GM21390 (cell line): Measurements from ENCODE around the gene SERINC3.

Source experiments
- ATAC-seq: cut with Tn5 transposase; IDR thresholded peaks from one replicate; pipeline ENCODE4 v1.9.1; 2021; ENCODE audit not compliant: unreplicated experiment

The SERINC3 gene

DNA sequence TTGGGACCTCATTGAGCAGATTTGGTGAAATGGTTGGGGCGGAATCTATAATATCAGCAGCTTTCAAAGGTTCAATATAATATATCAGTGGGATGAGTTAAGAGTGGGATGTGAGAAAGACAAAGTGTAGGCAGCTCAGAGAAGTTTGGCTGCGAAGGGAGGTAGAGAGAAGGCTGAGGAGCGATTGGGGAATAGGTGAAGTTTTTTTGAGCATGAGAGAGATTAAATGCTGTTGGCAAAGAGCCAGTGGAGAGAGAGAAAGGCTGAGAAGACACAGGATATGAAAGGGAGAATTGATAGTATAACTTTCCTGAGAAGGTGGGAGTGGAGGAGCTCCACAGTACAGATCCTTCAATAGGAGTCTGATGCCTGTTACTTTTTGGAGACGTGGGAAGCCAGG is 12.1 kb upstream of the SERINC3 start:
- no peak for ATAC-seq

DNA sequence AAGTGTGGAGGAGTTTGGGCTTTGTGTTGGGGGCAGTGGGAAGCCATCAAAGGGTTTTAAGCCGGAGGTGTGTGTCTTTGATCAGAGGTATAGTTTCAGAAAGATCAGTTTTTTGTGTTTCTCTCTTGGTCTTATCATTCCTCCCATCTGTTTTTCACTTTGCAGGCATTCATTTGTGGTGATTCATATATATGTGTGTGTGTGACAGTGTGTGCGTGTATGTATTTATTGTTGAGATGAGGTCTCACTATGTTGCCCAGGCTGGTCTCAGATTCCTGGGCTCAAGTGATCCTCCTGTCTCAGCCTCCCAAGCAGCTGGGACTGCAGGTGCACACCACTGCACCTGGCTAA is 11.1 kb upstream of the SERINC3 start:
- ATAC-seq: no peak

DNA sequence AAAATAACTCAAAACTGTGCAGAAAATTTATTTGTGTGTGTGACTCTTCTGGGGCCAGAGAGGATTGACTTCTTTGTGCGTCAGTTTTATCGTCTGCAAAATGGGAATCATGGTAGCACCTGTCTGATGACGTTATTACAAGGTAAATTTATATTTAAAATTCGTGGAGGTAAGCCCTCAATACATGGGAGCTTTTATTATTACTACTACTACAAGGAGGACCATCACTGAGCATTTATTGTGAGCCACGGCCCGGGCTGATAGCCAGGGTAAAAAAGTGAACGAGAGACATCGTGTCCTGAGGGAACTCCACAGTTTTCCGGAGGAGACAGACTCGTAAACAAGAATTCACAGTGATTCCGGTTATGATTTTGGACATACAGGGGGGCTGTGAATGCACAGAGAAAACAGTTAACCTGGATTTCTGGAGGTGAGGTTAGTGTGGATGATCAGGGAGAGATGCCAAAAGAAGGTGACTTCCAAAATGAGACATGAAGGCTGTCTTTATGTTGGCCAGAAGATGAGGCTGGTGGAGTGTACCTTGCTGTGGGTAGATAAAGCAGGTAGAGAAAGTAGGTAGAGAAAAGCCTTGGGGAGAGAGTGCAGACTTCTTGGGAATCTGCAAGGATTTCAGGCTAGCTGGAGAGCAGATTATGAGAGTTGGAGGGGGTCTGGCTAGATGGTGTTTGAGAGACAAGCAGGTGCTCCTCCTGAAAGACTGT is 10.6 kb upstream of the SERINC3 start:
- ATAC-seq: no peak

DNA sequence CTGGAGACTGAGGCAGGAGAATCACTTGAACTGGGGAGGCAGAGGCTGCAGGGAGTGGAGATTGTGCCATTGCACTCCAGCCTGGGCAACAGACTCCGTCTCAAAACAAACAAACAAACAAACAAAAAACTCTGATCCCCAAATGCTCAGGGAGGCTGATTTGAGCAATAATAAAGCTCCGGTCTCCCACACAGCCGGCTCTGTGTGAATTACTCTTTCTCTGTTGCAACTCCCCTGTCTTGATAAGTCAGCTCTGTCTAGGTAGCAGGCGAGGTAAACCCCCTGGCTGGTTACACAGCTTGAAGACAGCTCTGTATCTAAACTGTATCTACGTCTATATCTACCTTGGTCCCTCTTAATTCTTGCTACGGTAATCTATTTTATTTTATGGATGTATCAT is 6.4 kb upstream of the SERINC3 start:
- no peak for ATAC-seq

DNA sequence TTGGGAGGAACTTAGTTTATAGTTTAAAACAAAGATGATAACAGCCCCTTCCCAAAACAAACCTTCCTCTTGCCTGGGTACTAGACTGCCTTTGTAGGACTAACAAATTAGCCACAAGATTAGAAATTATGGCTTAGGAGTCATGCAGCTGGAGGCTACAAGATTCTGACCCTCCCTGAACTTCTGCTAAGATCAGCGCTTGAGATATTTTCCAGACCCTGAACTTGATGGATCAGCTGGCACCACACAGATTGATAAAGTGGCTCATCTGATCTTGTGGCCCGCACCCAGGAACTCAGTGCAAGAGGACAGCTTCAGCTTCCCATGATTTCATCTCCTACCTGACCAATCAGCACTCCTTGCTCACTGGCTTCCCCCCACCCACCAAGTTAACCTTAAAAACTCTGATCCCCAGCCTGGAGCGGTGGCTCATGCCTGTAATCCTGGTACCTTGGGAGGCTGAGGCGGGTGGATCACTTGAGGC is 5.9 kb upstream of the SERINC3 start:
- ATAC-seq: no peak

DNA sequence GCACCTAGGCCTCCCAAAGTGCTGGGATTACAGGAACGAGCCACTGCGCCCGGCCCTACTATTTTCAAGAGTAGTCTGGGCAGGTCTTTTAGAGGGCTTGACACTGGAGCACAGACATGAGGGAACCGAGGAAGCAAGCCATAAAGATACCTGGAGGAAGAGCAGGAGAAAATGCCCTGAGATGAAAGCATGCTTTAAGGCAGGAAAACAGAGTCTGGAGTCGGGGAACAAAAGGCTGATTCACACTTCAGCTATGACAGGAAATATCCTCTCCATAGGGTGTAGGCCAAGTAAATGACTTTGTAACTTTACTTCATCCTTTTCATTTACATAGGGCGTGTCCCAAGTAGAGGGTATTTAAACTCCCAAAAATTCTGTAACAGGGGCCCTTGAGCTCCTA is 4.3 kb upstream of the SERINC3 start:
- no peak for ATAC-seq

DNA sequence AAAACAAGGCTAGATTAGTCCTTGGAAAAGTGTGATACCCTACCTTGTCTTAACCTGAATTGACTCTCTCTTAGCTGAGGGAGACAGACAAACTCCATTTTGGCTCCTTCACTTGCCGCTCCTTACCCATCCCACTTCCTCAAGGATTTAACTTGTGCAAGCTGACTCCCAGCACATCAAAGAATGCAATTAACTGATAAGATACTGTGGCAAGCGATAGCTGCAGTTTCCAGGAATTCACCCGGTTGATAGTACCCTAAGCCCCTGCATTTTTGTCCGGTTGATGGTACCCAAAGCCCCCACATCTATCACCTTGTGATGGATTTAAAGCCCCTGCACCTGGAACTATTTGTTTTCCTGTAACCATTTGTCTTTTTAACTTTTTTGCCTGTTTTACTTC is 1.9 kb upstream of the SERINC3 start:
- no peak for ATAC-seq

DNA sequence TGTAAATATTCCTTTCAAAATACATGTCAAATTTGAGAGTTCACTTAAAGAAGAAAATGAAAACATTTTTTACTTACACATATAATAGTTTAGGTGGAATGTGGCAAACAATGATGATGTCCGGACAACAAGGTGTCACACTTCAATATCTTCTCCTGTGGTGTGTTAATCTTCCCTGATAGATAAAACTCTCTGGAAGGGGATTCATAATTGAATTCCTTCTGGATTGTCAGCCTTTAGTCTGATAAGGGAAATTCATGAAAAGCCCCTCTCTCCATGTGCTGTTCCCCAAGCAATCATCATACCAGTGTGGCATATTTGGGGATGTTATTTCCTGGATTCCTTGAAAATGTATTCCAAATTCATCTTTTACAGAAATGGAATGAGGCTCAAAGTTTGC is 971 bp upstream of the SERINC3 start:
- ATAC-seq: no peak

DNA sequence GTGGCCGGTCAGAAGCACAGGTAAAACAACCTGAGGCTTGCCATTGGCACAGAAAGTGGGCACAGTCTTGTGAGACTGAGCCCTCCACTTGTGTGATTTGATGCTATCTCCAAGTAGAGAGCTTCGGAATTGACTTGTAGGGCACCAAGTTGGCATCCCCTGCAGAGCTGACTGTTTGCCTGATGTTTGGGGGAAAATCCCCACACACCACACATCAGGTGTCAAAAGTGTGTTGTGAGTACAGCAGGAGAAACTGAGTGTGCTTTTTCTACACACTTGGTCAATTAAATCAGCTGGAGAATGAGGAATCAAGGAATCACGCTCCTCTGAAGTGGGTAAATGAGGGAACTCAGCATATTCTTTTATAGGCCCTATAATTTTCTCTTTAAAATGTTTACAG is 989 bp downstream of the SERINC3 start:
- ATAC-seq: no peak

DNA sequence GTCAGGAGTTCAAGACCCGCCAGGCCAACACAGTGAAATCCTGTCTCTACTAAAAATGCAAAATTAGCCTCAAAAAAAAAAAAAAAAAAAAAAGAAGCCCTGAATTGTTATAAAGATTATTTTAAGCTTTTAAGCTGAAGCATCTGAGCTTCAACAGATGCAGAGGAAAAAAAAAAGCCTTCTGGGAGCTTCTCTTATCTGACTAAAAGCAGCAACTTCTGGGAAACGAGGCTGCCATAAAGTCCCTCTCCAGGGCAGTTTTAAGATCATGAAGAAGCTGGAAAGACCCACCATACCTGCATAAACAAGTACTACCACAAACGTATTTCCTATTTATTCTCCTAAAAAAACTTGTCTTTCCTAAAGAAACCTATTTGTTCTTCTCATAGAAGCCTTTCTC is 3.6 kb downstream of the SERINC3 start:
- ATAC-seq: no peak

DNA sequence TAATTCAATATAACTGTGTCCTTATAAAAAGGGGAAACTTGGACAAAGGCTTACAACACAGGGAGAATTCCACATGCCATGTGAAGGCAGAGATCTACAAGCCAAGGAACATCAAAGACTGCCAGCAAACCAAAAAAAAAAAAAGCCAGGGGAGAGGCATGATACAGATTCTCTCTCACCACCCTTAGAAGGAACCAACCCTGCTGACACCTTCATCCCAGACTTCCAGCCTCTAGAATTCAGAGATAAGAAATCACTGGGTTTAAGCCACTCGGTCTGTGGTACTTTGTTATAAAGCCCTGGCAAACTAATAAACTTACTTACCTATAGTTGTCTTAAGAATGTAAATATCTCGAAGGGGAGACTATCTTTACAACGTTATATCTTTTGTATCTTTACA is 4.4 kb downstream of the SERINC3 start:
- no peak for ATAC-seq

DNA sequence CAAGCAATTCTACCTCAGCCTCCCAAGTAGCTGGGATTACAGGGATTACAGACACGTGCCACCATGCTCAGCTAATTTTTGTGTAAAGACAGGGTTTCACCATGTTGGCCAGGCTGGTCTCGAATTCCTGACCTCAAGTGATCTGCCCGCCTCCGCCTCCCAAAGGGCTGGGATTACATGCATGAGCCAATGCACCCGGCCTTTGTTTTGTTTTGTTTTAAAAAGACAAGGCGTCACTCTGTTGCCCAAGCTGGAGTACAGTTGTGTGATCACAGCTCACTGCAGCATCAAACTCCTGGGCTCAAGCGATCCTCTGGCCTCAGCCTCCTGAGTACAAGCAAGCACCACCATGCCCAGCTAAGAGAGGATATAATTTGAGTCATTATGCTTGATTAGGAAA is 5.4 kb downstream of the SERINC3 start:
- ATAC-seq: no peak

DNA sequence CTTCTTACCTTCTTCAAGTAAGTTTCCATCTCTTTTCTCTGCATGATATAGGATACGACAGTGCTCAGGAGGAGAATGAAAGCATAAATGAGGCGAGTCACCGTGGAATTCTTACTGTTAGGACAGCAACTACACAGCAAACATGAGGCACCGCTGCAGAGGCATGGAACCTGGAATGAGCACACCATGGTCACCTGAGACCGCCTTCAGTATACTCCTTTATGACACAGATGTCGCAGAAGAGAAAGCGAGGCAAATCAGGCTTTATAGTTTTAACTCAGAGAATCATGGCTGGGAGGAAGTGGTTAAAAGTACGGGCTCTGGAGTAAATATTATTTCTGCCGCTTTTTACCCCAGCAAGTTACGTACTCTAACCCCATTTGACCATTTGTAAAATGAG is 8.0 kb downstream of the SERINC3 start:
- no peak for ATAC-seq

DNA sequence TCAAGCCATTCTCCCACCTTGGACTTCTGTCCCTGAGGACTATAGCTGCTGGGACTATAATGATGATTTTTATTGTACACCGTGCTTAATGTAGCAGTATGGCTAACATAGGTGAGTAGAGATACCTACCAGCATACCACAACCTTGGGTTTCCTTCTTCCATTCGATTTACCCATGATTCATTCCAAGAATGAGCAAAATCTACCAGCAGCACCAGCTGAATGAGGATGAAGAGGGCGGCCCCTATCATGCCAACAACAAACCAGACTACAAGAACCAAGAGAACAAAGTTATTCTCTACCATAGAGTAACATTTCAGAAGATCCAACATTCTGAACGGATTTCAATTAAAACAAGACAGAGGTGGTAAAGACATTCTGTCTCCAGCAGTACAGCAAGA is 12.1 kb downstream of the SERINC3 start:
- no peak for ATAC-seq

DNA sequence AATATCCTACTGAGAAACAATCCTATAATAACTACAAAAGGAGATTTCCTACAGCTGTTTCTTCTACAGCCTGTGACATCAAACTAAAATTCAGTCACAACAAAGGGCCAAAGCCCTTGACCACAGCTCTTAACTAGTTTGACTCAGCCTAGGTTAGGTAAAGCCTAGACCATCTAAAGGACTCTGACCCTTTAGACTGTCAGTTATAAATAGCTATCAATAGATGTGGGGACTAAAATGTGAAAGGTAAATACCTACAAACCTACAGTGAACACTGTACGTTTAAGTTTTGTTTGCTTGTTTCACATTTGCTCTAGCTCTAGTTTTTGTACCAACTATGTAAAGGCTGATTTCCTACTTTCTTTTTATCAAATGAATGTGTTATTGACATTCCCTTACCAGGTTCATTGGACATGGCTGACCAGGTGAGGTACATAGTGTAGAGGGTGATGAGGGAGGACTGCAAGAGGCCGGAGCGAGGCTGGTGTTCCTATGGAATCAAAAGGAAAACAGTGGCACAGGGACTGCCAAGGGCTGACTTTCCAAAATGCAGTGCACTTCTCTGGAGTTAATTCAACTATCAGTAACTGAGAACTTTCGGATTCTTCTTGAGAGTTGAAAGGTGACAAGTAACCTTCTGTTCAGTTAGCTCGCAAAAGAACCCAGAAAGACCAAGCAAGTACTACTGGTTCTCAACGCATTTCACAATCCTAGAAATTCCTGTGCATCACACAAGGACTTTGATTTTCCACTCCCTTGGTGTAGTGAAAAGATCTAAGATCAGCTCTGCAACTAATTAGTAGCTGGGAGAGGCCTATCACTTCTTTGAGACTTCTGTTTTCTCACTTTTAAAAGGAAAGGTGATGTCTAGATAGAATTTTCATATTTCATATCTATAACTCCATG is 17.2 kb downstream of the SERINC3 start:
- no peak for ATAC-seq

DNA sequence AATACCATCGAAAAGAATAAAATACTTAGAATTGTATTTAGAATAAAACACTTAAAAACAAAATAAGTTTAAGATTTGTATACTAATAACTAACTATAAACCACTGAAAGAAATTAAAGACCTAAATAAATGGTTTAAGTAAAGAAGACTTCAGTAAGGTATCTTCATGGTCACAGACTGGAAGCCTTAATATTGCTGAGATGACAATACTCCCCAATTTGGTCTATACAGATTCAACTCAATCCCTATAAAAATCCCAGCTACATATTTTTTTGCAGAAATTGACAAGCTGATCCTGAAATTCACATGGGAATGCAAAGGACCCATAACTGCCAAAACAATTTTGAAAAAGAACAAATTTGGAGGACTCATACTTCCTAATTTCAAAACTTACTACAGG is 18.9 kb downstream of the SERINC3 start:
- ATAC-seq: no peak

DNA sequence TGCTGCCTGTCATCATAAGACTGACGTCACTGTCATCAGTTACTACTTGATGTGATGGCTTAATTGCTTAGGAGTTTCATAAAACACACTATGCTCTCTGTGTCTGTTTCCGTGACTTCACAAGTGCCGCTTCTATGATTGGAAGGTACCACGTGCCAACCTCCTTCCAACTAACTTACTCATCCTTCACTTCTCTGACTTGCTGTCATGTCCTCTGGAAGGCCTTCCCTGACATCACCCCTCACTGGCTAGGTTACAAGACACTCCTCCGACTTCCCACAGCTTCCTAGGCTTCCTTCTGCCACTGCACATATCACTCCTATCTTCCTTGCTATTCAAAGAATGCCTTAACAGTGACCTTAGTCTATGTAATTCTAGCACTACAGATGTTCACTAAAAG is 20.4 kb downstream of the SERINC3 start:
- no peak for ATAC-seq

DNA sequence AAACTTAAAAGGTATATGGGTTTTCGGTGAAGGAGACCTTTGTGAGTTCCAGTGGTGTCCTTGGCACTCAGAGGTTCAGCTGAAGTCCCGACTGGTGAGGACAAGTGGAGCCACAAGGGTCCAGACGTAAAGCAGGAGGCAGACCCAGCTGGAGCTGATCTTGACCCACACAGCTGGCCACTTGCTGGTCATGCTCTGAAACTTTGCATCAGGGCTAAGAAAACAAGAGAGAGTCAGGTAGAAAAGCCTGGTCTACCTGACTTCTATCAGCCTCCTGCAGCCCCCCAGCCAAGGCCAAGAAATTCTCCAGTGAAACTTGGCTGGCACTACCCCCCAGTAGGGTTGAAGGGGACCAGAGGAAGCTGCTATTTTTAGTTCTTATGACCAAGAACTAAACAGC is 21.6 kb downstream of the SERINC3 start:
- ATAC-seq: no peak

DNA sequence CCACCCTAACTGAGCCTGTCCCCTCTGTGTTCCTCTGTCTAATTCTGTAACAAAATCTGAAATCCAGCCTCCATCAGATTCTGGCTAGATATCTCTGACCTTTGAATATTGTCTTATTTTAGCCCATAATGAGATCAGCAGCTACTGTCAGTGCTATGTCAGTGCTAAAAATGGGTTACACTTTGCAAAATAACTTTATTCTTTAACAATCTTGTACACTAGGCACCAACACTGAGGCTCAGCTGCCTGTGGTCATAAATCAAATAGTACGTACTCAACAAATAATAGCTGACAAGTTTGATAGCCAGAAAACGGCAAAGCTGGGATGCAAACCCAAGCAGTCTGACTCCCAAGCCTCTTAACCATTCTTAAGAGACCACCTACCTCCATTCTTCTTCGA is 24.1 kb downstream of the SERINC3 start:
- no peak for ATAC-seq

DNA sequence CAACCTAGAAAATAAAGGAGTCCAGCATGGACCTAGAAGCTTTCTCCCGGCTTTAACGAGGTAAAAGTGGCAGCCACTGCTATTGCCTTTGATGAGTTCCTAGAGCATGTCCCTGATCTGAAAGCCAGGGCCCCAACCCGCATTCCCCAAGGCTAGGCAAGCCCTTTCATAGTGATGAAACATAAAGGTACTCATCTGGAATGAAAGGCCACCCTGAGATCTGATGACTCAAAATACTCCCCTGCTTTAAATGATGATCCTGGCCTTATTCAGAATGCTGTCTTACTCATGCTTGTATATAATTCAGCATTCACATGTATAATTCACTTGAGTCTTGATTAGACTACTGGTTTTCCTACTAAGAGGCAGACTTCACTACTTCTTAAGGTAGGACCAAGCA is 24.9 kb downstream of the SERINC3 start:
- ATAC-seq: no peak

DNA sequence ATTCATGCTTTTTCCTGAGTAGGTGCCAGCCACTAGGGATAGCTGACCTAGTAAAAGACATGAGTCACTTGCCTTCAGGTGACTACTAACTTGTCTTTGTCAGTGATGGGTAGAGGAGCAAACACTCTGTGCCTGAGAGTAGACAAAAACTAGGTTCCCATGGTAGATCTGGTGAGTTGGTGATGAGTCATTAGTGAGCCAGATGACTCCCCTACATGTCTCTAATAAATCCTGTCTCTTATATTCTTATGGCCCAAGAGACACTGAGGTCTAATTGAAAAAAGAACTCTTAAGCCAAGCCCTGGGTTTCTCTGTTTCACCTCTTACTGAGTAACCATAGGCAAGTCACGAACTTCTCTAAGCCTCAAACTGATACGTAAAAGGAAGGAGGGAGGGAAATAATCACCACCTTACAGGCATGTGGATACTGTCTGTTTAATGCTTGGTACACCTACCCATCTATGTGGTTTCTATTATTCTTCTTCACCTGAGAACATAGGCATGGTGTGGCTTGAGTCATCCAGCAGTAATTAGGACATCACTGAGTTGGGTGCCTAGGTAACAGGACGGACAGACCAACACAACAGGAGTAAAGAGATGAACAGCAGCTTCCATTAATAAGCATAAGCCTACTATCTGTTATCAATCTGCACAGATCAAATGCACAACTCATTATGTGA is 25.9 kb downstream of the SERINC3 start:
- ATAC-seq: no peak

DNA sequence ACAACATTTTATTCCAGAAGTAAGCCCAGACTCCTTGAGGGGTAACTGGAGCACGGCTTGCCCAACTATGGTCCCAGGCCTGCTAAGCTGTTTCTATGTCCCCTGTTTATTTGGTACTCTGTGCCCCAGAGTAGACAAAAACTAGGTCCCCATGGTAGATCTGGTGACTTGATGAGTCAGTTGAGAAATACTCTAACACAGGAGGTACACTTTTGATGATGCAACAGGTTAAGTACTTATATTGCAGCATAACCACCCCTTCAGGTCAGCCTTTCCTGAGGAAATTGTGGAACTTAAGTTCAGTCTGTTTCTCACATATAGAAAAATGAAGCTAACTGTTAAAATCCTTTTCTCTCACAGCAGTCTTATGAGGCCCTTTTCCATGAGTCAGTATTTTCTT is 26.6 kb downstream of the SERINC3 start:
- no peak for ATAC-seq
